HEK293T (cell line): Measurements from ENCODE around the gene HDAC3.

Experiments
- CTCF ChIA-PET: fragments of 350-600 bp; formaldehyde crosslinking; extraction: SDS; loops from one replicate; lab custom pipeline; 2021; ENCODE audit warnings: antibody characterized with exemption, inconsistent platforms; lab: Yijun Ruan, JAX
- POLR2A ChIA-PET: fragments of 350-600 bp; formaldehyde crosslinking; extraction: SDS; loops from one replicate; lab custom pipeline; 2020; ENCODE audit warnings: antibody characterized with exemption, inconsistent platforms; lab: Yijun Ruan, JAX
- DNase-seq: peaks from one replicate; pipeline ENCODE4 v3.0.0; 2012; ENCODE audit warnings: mixed read lengths; ENCODE audit errors: extremely low spot score
- ARNT ChIP-seq: fragments of 450-650 bp; IDR thresholded peaks from 2 replicates; pipeline ENCODE4 v1.6.1; 2017; ENCODE audit warnings: mild to moderate bottlenecking
- BHLHE40 ChIP-seq: fragments of 450-650 bp; IDR thresholded peaks from 2 replicates; pipeline ENCODE4 v1.6.1; 2016; ENCODE audit warnings: mild to moderate bottlenecking, moderate library complexity, borderline replicate concordance
- CTBP1 ChIP-seq: fragments of 450-650 bp; IDR thresholded peaks from 2 replicates; pipeline ENCODE4 v1.6.1; 2016; ENCODE audit warnings: borderline replicate concordance
- ELF4 ChIP-seq: fragments of 450-650 bp; IDR thresholded peaks from 2 replicates; pipeline ENCODE4 v1.6.1; 2017; ENCODE audit warnings: antibody characterized with exemption
- FOXA1 ChIP-seq: fragments of 450-650 bp; IDR thresholded peaks from 2 replicates; pipeline ENCODE4 v1.6.1; 2016; ENCODE audit warnings: mild to moderate bottlenecking
- FOXK2 ChIP-seq: fragments of 450-650 bp; IDR thresholded peaks from 2 replicates; pipeline ENCODE4 v1.6.1; 2016; ENCODE audit warnings: mild to moderate bottlenecking
- FOXM1 ChIP-seq: fragments of 450-650 bp; IDR thresholded peaks from 2 replicates; pipeline ENCODE4 v1.6.1; 2017; ENCODE audit warnings: mild to moderate bottlenecking, borderline replicate concordance
- HDGF ChIP-seq: fragments of 450-650 bp; IDR thresholded peaks from 2 replicates; pipeline ENCODE4 v1.6.1; 2017; ENCODE audit warnings: antibody characterized with exemption, borderline replicate concordance
- L3MBTL2 ChIP-seq: fragments of 450-650 bp; conservative IDR thresholded peaks from 2 replicates; pipeline ENCODE4 v1.6.1; 2016; ENCODE audit warnings: mild to moderate bottlenecking
- LEF1 ChIP-seq: fragments of 450-650 bp; IDR thresholded peaks from 2 replicates; pipeline ENCODE4 v1.6.1; 2017; ENCODE audit warnings: mild to moderate bottlenecking, borderline replicate concordance
- NFRKB ChIP-seq: fragments of 450-650 bp; IDR thresholded peaks from 2 replicates; pipeline ENCODE4 v1.6.1; 2016; ENCODE audit warnings: mild to moderate bottlenecking, moderate library complexity
- PKNOX1 ChIP-seq: fragments of 450-650 bp; IDR thresholded peaks from 2 replicates; pipeline ENCODE4 v1.6.1; 2016
- SP1 ChIP-seq: fragments of 450-650 bp; IDR thresholded peaks from 2 replicates; pipeline ENCODE4 v1.6.1; 2017
- SUZ12 ChIP-seq: fragments of 450-650 bp; IDR thresholded peaks from 2 replicates; pipeline ENCODE4 v1.6.1; 2016; ENCODE audit warnings: mild to moderate bottlenecking
- TARDBP ChIP-seq: fragments of 450-650 bp; IDR thresholded peaks from 2 replicates; pipeline ENCODE4 v1.6.1; 2016
- ZNF384 ChIP-seq: fragments of 450-650 bp; IDR thresholded peaks from 2 replicates; pipeline ENCODE4 v1.6.1; 2016

Gene HDAC3

DNA sequence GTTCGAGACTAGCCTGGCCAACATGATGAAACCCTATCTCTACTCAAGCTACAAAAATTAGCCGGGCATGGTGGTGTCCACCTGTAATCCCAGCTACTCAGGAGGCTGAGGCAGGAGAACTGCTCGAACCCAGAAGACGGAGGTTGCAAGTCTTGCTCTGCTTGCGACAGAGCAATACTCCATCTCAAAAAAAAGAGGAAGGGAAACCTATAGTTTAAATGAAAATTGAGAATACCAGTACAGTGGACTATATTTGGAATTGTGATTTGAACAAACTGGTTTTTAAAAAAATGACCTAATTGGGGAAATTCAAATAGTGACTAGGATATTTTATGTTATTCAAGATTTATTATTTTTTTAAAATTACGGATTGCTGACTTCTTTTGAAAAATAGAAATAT lies 51.1 kb downstream of the HDAC3 start:
- ChIA-PET CTCF (interaction anchor here (0.7 kb wide), 1 partner anchor 375 kb away, joined by 3 read pairs; no protein-coding TSS in a partner anchor), POLR2A (no interaction called here)
- TF ChIP-seq SP1 (no peak), CTBP1 (no peak), FOXM1 (no peak), PKNOX1 (no peak), ELF4 (no peak), NFRKB (no peak), LEF1 (no peak), SUZ12 (no peak), FOXK2 (no peak), BHLHE40 (no peak), ARNT (no peak), L3MBTL2 (no peak), FOXA1 (no peak), ZNF384 (no peak), TARDBP (no peak)
- DNase-seq: no peak

- TF ChIP-seq FOXA1: no peak
- no peak for TF ChIP-seq LEF1
- no peak for TF ChIP-seq SP1
- TF ChIP-seq L3MBTL2: no peak
- TF ChIP-seq CTBP1: no peak
- TF ChIP-seq ELF4: no peak
- no peak for TF ChIP-seq FOXM1
- no peak for TF ChIP-seq PKNOX1
- TF ChIP-seq ARNT: no peak
- TF ChIP-seq FOXK2: no peak
- no peak for TF ChIP-seq BHLHE40
- no peak for TF ChIP-seq TARDBP
- TF ChIP-seq NFRKB: no peak
- TF ChIP-seq HDGF: no peak
- no peak for TF ChIP-seq SUZ12
- no peak for TF ChIP-seq ZNF384
- CTCF ChIA-PET: interaction anchor here (1.7 kb wide), 1 partner anchor 10 kb away, joined by 7 read pairs; no protein-coding TSS in a partner anchor
- POLR2A ChIA-PET: no interaction called here
- no peak for DNase-seq
Observed at GRCh38 chr5:141574122-141574510, 62.5 kb downstream of the HDAC3 start.

DNA sequence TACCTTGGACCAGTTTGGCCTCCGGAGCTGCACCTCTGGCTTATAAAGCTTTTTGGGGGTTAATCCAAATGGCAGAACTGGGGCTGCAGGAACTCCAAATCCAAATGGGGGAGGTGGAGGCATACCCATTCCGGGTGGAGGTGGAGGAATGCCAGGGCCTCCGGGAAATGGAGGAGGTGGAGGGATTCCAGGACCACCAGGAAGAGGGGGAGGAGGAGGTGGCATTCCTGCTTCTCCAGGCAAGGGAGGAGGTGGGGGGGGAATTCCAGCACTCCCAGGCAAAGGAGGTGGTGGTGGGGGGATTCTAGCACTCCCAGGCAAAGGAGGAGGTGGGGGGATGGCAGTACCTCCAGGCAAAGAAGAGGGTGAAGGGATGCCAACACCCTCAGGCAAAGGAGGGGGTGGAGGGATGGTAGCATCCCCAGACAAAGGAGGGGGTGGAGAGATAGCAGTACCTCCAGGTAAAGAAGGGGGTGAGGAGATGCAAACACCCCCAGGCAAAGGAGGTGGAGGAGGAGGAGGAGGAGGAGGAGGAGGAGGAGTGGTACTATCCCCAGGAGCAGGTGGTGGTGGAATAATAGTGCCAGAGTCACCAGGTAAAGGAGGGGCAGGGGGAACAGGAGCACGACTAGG lies 63.0 kb downstream of the HDAC3 start:
- TF ChIP-seq LEF1 (no peak), L3MBTL2 (no peak), CTBP1 (no peak), HDGF (no peak), NFRKB (no peak), TARDBP (no peak), FOXA1 (no peak), SP1 (no peak), ARNT (no peak), SUZ12 (no peak), FOXM1 (no peak), PKNOX1 (no peak), ELF4 (no peak), ZNF384 (no peak), BHLHE40 (no peak), FOXK2 (no peak)
- DNase-seq: no peak
- POLR2A ChIA-PET: no interaction called here
- CTCF ChIA-PET: interaction anchor here (1.7 kb wide), 1 partner anchor 10 kb away, joined by 7 read pairs; no protein-coding TSS in a partner anchor
